ENCODE measurements around the gene C2CD4C. TPM values are rescaled to one million over a fixed set of nuclear protein-coding genes. Genes with fewer than 3 reads are reported as not detected.
"Not testable (repeated sequence)": the region's sequence is repeated elsewhere in the genome, so short reads cannot be mapped to it uniquely, and the experiment has no call there.

Gene C2CD4C
- total RNA-seq, 2 experiments from 2014 or later: 0.09 to 0.11 TPM

GRCh38 chr19:422213-422916 lies 13.4 kb upstream of the C2CD4C start:
- H3K4me1 Mint-ChIP-seq: no peaks in the 10 kb centered on the region
- ChIA-PET CTCF (no interaction called here), POLR2A (no interaction called here)
- no peaks in the 10 kb centered on the region for H3K36me3 Mint-ChIP-seq (ENCODE audit: low read depth)
- intact Hi-C loops (cut with DNase I, micrococcal nuclease): no loop called here
- no peak overlapping the region for H3K27ac Mint-ChIP-seq
- no peaks in the 10 kb centered on the region for H3K9me3 Mint-ChIP-seq (ENCODE audit: low read depth)
- no peak for ATAC-seq
- H3K4me3 Mint-ChIP-seq: no peak overlapping the region
- peaks cover 2% of the 10 kb centered on the region for H3K27me3 Mint-ChIP-seq
- no peak for DNase-seq

- H3K27me3 Mint-ChIP-seq: peaks cover 2% of the 10 kb centered on the region
- CTCF ChIA-PET: interaction anchor here (0.8 kb wide), 1 partner anchor 153 kb away, joined by 3 read pairs; no protein-coding TSS in a partner anchor
- ATAC-seq: no peak
- intact Hi-C loops (cut with DNase I, micrococcal nuclease): no loop called here
- DNase-seq: no peak
- no peaks in the 10 kb centered on the region for H3K4me1 Mint-ChIP-seq
- H3K27ac Mint-ChIP-seq: no peak overlapping the region
- H3K4me3 Mint-ChIP-seq: no peak overlapping the region
- no peaks in the 10 kb centered on the region for H3K36me3 Mint-ChIP-seq (ENCODE audit: low read depth)
- POLR2A ChIA-PET: no interaction called here
- no peaks in the 10 kb centered on the region for H3K9me3 Mint-ChIP-seq (ENCODE audit: low read depth)
Measured at GRCh38 chr19:419721-420515, 11.0 kb upstream of the C2CD4C start.

GRCh38 chr19:418761-419671 lies 10.1 kb upstream of the C2CD4C start:
- intact Hi-C loops (cut with DNase I, micrococcal nuclease): no loop called here
- CTCF ChIA-PET: no interaction called here

GRCh38 chr19:416416-416815 lies 7.5 kb upstream of the C2CD4C start:
- CTCF ChIA-PET: no interaction called here
- ATAC-seq (no peak), DNase-seq (no peak)
- Mint-ChIP-seq H3K36me3 (ENCODE audit: low read depth) (no peaks in the 10 kb centered on the region), H3K4me1 (no peaks in the 10 kb centered on the region), H3K27me3 (no peaks in the 10 kb centered on the region), H3K9me3 (ENCODE audit: low read depth) (no peaks in the 10 kb centered on the region), H3K27ac (no peak overlapping the region), H3K4me3 (no peak overlapping the region)
- POLR2A ChIA-PET: no interaction called here
- intact Hi-C loops (cut with DNase I, micrococcal nuclease): no loop called here

More at GRCh38 chr19:418761-419671, 10.1 kb upstream of the C2CD4C start:
- Mint-ChIP-seq H3K4me1 (no peaks in the 10 kb centered on the region), H3K36me3 (ENCODE audit: low read depth) (no peaks in the 10 kb centered on the region), H3K27me3 (peaks cover 2% of the 10 kb centered on the region), H3K9me3 (ENCODE audit: low read depth) (no peaks in the 10 kb centered on the region), H3K27ac (no peak overlapping the region), H3K4me3 (no peak overlapping the region)
- POLR2A ChIA-PET: no interaction called here
- no peak for DNase-seq
- ATAC-seq: no peak

- DNase-seq (no peak), ATAC-seq (no peak)
- POLR2A ChIA-PET: no interaction called here
- H3K27me3 Mint-ChIP-seq: no peaks in the 10 kb centered on the region
- no peak overlapping the region for H3K27ac Mint-ChIP-seq
- no peaks in the 10 kb centered on the region for H3K4me1 Mint-ChIP-seq
- no peaks in the 10 kb centered on the region for H3K9me3 Mint-ChIP-seq (ENCODE audit: low read depth)
- no peaks in the 10 kb centered on the region for H3K36me3 Mint-ChIP-seq (ENCODE audit: low read depth)
- CTCF ChIA-PET: no interaction called here
- intact Hi-C loops (cut with DNase I, micrococcal nuclease): no loop called here
- H3K4me3 Mint-ChIP-seq: no peak overlapping the region
Measured at GRCh38 chr19:415292-415691, 6.3 kb upstream of the C2CD4C start.

- ChIA-PET POLR2A (no interaction called here), CTCF (no interaction called here)
- ATAC-seq: no peak
- Mint-ChIP-seq H3K9me3 (ENCODE audit: low read depth) (no peaks in the 10 kb centered on the region), H3K36me3 (ENCODE audit: low read depth) (no peaks in the 10 kb centered on the region), H3K4me3 (no peak overlapping the region), H3K4me1 (peaks cover 6% of the 10 kb centered on the region), H3K27ac (no peak overlapping the region), H3K27me3 (peaks cover 9% of the 10 kb centered on the region)
- intact Hi-C loops (cut with DNase I, micrococcal nuclease): no loop called here
- no peak for DNase-seq
Measured at GRCh38 chr19:413756-414420, 4.9 kb upstream of the C2CD4C start.

GRCh38 chr19:412356-413355 lies 3.7 kb upstream of the C2CD4C start:
- ATAC-seq (no peak), DNase-seq (no peak)
- Mint-ChIP-seq H3K4me1 (peaks cover 6% of the 10 kb centered on the region), H3K9me3 (ENCODE audit: low read depth) (no peaks in the 10 kb centered on the region), H3K36me3 (ENCODE audit: low read depth) (no peaks in the 10 kb centered on the region), H3K27ac (no peak overlapping the region), H3K27me3 (peaks cover 9% of the 10 kb centered on the region), H3K4me3 (no peak overlapping the region)
- POLR2A ChIA-PET: no interaction called here
- intact Hi-C loops (cut with DNase I, micrococcal nuclease): no loop called here
- CTCF ChIA-PET: interaction anchor here (0.6 to 1.5 kb wide), 3 partner anchors 28 to 93 kb away, joined by 3 read pairs; no protein-coding TSS in a partner anchor

GRCh38 chr19:411723-412355 lies 2.9 kb upstream of the C2CD4C start:
- ChIA-PET CTCF (interaction anchor here (0.6 to 1.5 kb wide), 3 partner anchors 27 to 94 kb away, joined by 3 read pairs; no protein-coding TSS in a partner anchor), POLR2A (no interaction called here)
- no peaks in the 10 kb centered on the region for H3K36me3 Mint-ChIP-seq (ENCODE audit: low read depth)
- peaks cover 9% of the 10 kb centered on the region for H3K27me3 Mint-ChIP-seq
- H3K4me1 Mint-ChIP-seq: peaks cover 6% of the 10 kb centered on the region
- intact Hi-C loops (cut with DNase I, micrococcal nuclease): no loop called here
- no peak for ATAC-seq
- no peak overlapping the region for H3K4me3 Mint-ChIP-seq
- no peaks in the 10 kb centered on the region for H3K9me3 Mint-ChIP-seq (ENCODE audit: low read depth)
- H3K27ac Mint-ChIP-seq: no peak overlapping the region
- no peak for DNase-seq

- intact Hi-C loops (cut with DNase I, micrococcal nuclease); H3K4me3 Mint-ChIP-seq; POLR2A ChIA-PET; DNase-seq; H3K9me3 Mint-ChIP-seq (ENCODE audit: low read depth); ATAC-seq; H3K36me3 Mint-ChIP-seq (ENCODE audit: low read depth); H3K4me1 Mint-ChIP-seq; H3K27ac Mint-ChIP-seq: not testable (repeated sequence)
- H3K27me3 Mint-ChIP-seq: peaks cover 11% of the 10 kb centered on the region
- CTCF ChIA-PET: interaction anchor here (0.6 to 1.5 kb wide), 2 partner anchors 27 to 61 kb away, joined by 3 read pairs; no protein-coding TSS in a partner anchor
Measured at GRCh38 chr19:411121-411722, 2.3 kb upstream of the C2CD4C start.

Measured in activated CD4-positive, alpha-beta T cell treated with anti-CD3 and anti-CD28 coated beads for 36 hours (primary cell).